Thoracic aorta (tissue), 2 donors: ENCODE results near the gene TOMM5. TPM values are rescaled to one million over a fixed set of nuclear protein-coding genes. Genes with fewer than 3 reads are reported as not detected.

Source experiments
- ATAC-seq: fragments of 150-250 bp; one replicate; pipeline ENCODE4 v1.8.0; 2017; ENCODE audit warnings: low read depth; ENCODE audit not compliant: insufficient number of reproducible peaks, low FRiP score
- DNase-seq: peaks from one replicate; pipeline ENCODE4 v3.0.0-alpha.2; 2020; ENCODE audit warnings: low spot score
- H3K27ac ChIP-seq, 2 donors: fragments of 200-600 bp; sonication (generic); 1 replicate in 1 of 2; 2 replicates in 1 of 2; pipeline ENCODE4 v1.5.1; 2016; ENCODE audit warnings: mild to moderate bottlenecking in 2 of 2, moderate library complexity in 2 of 2
- H3K27me3 ChIP-seq: fragments of 200-600 bp; sonication (generic); replicated peaks from 2 replicates; pipeline ENCODE4 v1.6.0; 2016; ENCODE audit warnings: mild to moderate bottlenecking; ENCODE audit not compliant: insufficient read depth
- H3K36me3 ChIP-seq: fragments of 200-600 bp; sonication (generic); one replicate; pipeline ENCODE4 v1.5.1; 2016
- H3K4me1 ChIP-seq, 2 donors: fragments of 200-600 bp; sonication (generic); 1 replicate in 1 of 2; 2 replicates in 1 of 2; pipeline versions ENCODE4 v1.5.1 to v1.6.0; 2016; ENCODE audit warnings: low read depth in 2 of 2, mild to moderate bottlenecking in 1 of 2; ENCODE audit not compliant: control insufficient read depth in 1 of 2
- H3K4me3 ChIP-seq: fragments of 200-600 bp; sonication (generic); 2 replicates; pipeline ENCODE4 v1.5.1; 2016; ENCODE audit warnings: mild to moderate bottlenecking
- H3K9me3 ChIP-seq: fragments of 200-600 bp; sonication (generic); 2 replicates; pipeline ENCODE4 v1.5.1; 2016
- total RNA-seq, 2 donors: library from RNA; depleted of rRNA; stranded (reverse); fragments of >200 nt; gene quantifications; one replicate each; pipeline versions ENCODE4 v1.1.0 to v1.2.3, GENCODE V29; 2016
- TF ChIP-seq, protein P1 (sequence below): fragments of 200-600 bp; sonication (generic); IDR thresholded peaks from one replicate; pipeline ENCODE4 v1.5.1; 2019; ENCODE audit warnings: antibody characterized with exemption

Gene TOMM5
- 10 to 100 TPM; 48.3 to 78.7 TPM for total RNA-seq

- Histone ChIP-seq H3K4me3 (peak within 1 kb of the TSS; percentile 89), H3K4me1 (peaks cover 18 to 29% of the 10 kb centered on the region in 2 donors), H3K27ac (peak within 1 kb of the TSS; percentile 70 to 79), H3K27me3 (no peaks in the 10 kb centered on the region), H3K36me3 (peaks cover 8% of the 10 kb centered on the region), H3K9me3 (no peaks in the 10 kb centered on the region)
- ATAC-seq (peak; percentile 82), DNase-seq (peak; percentile 84)
- TF ChIP-seq, protein P1, sequence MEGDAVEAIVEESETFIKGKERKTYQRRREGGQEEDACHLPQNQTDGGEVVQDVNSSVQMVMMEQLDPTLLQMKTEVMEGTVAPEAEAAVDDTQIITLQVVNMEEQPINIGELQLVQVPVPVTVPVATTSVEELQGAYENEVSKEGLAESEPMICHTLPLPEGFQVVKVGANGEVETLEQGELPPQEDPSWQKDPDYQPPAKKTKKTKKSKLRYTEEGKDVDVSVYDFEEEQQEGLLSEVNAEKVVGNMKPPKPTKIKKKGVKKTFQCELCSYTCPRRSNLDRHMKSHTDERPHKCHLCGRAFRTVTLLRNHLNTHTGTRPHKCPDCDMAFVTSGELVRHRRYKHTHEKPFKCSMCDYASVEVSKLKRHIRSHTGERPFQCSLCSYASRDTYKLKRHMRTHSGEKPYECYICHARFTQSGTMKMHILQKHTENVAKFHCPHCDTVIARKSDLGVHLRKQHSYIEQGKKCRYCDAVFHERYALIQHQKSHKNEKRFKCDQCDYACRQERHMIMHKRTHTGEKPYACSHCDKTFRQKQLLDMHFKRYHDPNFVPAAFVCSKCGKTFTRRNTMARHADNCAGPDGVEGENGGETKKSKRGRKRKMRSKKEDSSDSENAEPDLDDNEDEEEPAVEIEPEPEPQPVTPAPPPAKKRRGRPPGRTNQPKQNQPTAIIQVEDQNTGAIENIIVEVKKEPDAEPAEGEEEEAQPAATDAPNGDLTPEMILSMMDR, result no peak
Observed at GRCh38 chr9:37592108-37592951, at the start of gene TOMM5. TSS of gene TOMM5 (minus strand) at chr9:37592597. CDS start at chr9:37592532, 65 bp downstream.

DNA sequence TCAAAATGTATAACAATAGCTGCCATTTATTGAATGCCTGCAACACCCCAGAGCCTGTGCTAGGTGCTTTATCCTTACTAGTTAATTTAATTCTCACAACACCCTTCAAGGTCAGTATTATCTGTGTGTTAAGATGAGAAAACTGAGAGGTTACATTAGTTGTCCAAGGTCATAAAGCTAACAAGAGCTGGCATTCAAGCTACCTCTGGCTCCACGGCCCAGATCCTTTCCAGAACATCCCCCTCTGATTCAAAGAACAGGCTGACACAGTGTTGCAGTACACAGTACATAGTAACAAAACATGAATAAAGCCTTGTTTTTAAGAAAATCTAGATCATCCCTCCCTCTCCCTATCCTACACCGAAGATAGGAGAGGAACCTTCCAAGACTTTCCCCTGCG lies 48.9 kb upstream of the TOMM5 start:
- Histone ChIP-seq H3K4me1 (no peaks in the 10 kb centered on the region), H3K9me3 (no peaks in the 10 kb centered on the region), H3K4me3 (no peak overlapping the region), H3K36me3 (no peaks in the 10 kb centered on the region), H3K27ac (no peak overlapping the region), H3K27me3 (no peaks in the 10 kb centered on the region)
- TF ChIP-seq, protein P1, result no peak
- DNase-seq (no peak), ATAC-seq (no peak)

- H3K4me3 ChIP-seq, result no peak overlapping the region
- H3K9me3 ChIP-seq, result no peaks in the 10 kb centered on the region
Observed at GRCh38 chr9:37640246-37640645, 47.8 kb upstream of the TOMM5 start.

DNA sequence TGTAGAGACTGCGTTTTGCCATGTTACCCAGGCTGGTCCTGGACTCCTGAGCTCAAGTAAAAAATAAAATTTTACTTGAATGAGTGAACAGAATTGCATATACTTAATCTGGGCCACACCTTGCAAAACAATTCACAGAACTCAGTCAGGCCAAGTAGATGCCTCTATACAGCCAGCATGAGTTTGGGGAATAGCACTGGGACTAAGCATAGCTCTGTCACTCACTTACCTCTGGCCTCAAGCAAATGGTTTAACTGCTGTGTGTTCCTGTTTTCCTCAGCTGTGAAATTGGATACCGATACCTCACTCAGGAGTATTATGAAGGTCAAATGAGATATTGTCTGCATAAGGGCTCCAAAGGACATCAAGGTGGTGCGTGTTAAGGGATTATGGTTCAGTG lies 47.4 kb upstream of the TOMM5 start:
- H3K27me3 ChIP-seq, result no peaks in the 10 kb centered on the region
- H3K4me3 ChIP-seq, result no peak overlapping the region
- H3K36me3 ChIP-seq, result no peaks in the 10 kb centered on the region
- H3K27ac ChIP-seq, result no peak overlapping the region
- DNase-seq (no peak), ATAC-seq (no peak)
- H3K4me1 ChIP-seq, result no peaks in the 10 kb centered on the region
- TF ChIP-seq, protein P1, result no peak
- H3K9me3 ChIP-seq, result no peaks in the 10 kb centered on the region

More at GRCh38 chr9:37640246-37640645, 47.8 kb upstream of the TOMM5 start:
- ATAC-seq, result no peak
- no peaks in the 10 kb centered on the region for H3K36me3 ChIP-seq
- H3K27me3 ChIP-seq, result no peaks in the 10 kb centered on the region
- TF ChIP-seq, protein P1, result no peak
- no peaks in the 10 kb centered on the region for H3K4me1 ChIP-seq
- DNase-seq, result no peak
- H3K27ac ChIP-seq, result no peak overlapping the region

DNA sequence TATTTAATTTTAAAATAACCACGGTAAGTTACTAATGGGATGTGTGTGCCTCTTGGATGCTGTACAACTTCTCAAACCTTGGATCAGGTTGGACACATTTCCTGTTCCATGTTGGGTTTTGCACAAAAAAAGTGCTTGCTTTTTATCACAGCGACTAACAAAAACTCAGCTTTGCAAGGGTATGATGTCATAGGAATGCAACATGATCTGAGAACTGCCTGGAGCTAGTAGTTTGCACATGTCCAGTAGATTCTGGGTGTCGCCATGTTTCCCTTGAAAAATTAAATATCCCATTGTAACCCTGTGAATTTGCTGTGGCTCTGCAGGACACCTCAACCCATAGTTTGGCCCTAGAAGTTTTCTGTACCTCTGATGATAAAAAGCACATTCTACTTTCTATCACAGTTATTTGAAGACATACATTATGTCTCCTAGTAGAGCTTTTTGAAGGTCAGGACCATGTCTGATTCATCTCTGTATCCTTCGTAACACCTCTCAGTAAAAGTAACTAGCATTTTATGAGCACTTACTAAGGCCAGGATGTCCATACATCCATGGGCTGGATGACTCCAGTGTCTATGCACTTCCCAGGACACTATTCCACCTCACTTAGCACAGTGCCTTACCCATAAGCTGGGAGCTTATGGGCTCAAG lies 46.8 kb upstream of the TOMM5 start:
- Histone ChIP-seq H3K27me3 (no peaks in the 10 kb centered on the region), H3K36me3 (no peaks in the 10 kb centered on the region), H3K9me3 (no peaks in the 10 kb centered on the region), H3K4me3 (no peak overlapping the region), H3K27ac (no peak overlapping the region), H3K4me1 (no peaks in the 10 kb centered on the region)
- TF ChIP-seq, protein P1, result no peak
- DNase-seq, result no peak
- ATAC-seq, result no peak
